HG03097 (cell line): ENCODE measurements around the gene PPHLN1.
"Not testable (repeated sequence)": the region's sequence is repeated elsewhere in the genome, so short reads cannot be mapped to it uniquely, and the experiment has no call there.

Experiments used
- ATAC-seq: cut with Tn5 transposase; IDR thresholded peaks from one replicate; pipeline ENCODE4 v1.9.1; 2021; ENCODE audit not compliant: unreplicated experiment, low FRiP score

PPHLN1 gene

DNA sequence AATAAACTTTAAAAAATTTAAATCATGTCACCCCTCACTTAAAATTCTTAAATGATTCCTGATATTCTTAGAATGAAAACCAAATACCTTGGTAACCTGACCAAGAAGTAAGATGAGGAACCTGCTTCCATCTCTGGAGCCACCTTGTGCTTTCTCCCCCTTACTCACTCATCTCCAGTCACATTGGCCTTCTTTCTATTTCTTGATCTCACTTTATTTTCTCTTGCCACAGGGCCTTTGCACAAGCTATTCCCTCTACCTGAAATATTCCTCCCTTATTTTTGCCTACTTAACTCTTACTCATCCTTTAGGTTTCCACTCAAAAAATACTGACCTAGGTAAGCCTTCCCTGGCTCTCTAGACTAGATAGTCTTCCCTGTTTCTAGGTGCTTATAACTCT is 5.2 kb upstream of the PPHLN1 start:
- ATAC-seq, result no peak

DNA sequence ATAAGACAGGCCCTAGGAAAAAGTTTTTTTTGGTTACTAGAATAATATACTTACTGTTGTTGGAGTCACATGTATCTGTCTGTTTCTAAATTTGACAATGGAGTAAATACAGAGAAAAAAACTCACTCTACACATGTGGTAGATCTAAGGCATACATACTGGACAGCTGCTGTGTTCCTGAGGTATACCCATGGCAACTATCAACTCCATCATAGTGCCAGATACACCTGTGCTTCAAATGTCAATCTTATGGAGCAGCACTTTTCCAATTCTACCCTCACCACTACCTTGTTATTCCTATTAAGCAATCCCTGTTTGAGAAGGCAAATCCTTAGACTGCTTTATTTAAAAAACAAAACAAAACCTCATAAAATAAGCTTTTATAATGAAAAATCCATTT is 3.4 kb upstream of the PPHLN1 start:
- no peak for ATAC-seq

DNA sequence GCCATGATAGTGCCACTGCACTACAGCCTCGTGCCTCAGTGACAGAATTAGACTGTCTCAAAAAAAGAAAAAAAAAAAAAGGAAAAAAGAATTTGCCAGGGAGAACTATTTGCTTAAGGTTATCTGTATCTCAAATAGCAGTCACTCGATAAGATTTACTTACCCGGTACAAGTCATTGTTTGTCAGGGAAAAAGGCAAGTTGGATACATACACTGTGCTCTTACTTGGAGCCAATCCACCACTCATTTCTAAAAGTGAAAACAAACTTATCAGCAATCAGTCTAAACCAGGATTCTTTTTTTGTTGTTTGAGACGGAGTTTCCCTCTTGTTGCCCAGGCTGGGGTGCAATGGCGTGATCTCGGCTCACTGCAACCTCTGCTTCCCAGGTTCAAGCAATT is 2.1 kb upstream of the PPHLN1 start:
- ATAC-seq, result no peak

GRCh38 chr12:42325326-42325652 is 678 bp upstream of the PPHLN1 start:
- no peak for ATAC-seq

DNA sequence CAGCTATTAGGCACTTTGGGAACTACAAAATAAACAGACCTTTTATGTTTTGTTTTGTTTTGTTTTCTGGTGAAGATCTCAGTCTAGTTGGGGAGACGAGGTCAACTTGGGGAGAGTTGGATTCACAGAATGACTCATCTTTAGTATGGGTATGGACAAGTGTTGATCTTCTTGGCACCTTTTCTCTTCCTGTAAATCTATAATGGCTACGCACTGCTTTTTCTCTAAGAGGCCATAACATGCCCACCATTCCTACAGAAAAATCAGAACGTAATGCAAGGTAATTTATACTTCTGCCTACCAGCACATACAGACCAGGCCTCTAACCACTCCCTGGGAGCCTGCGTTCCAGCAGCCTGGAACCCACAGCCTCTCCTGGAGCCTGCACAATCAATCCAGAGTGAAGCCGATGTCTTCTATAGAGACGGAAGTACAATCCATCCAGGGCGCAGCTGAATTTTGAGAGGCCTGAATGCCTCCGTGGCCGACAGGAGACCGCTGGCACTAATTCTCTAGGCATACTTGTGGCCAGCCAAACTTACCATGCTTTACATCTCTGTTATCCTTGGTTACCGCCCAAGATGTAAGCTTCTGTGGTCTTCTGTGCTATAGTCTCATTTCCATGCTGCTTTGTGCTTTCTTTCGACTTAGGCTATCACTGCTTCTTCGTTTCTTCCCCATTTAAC is 717 bp downstream of the PPHLN1 start:
- peak; percentile 28 for ATAC-seq

GRCh38 chr12:42327227-42327590 is 1.2 kb downstream of the PPHLN1 start:
- ATAC-seq, result no peak

GRCh38 chr12:42330097-42330496 is 4.1 kb downstream of the PPHLN1 start:
- ATAC-seq, result not testable (repeated sequence)

DNA sequence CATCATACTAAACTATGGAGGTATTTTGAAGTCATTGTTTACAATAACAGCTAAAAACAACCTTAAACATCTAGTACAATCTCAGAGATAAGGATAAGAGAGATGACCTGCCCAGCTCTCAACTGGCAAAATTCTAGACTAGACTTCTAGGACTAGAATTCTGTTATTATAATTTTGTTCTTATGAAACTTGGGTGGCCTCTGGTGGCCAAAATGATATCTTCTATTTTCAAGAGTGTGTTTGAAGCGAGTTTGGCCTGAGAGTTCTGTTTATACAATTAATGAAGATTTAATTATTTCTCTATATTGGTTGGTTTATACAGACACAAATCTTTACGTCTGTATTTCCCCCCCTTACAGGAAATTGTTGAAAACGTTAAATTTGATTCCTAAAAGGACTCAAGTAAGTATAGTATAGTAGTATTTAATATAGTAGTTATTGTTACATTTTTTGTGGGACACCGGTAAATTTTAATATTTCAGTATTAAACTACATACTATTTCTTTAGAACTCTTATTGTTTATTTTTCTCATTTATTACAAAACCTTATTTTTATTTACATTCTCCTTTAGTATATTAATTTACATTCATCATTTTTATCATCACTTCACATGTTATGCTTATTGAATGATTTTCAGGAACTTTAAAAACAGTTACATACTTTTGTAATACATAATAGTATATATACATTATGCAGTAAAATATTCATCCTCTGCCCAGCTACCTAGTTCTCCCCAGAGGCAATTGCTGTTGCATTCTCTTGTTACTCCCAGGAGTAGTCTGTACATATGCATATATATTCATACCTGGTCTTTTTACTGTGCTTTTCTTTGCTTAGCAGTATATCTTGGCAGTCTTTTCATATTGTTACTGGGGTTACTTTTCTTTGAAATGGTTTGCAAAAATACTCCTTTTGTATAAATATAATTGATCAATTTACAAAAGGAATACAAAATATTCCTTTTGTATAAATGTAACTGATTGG is 6.6 kb downstream of the PPHLN1 start:
- peak; percentile 49 for ATAC-seq

DNA sequence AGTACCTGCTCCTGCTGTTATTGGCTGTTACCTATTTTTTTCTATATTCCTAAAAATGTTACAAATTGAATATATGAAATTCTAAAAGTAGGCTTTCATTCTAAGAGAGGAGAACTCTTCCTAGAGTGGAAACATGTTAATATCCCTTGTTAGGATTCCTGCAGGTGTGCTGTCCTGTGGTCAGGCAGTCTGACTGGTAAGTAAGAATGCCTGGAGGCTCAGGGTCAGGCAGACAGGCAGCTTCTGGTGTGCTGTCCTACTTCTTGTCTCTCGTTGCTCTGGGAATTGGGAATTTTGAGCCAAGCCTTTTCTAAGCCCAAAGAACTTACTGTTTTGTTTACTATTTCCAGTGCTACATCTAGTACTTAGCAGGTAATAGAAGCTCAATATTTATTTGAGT is 10.3 kb downstream of the PPHLN1 start:
- ATAC-seq, result no peak

- ATAC-seq, result no peak
Measured at GRCh38 chr12:42338280-42338679, 12.3 kb downstream of the PPHLN1 start.

GRCh38 chr12:42342028-42342427 is 16.1 kb downstream of the PPHLN1 start:
- ATAC-seq, result no peak

DNA sequence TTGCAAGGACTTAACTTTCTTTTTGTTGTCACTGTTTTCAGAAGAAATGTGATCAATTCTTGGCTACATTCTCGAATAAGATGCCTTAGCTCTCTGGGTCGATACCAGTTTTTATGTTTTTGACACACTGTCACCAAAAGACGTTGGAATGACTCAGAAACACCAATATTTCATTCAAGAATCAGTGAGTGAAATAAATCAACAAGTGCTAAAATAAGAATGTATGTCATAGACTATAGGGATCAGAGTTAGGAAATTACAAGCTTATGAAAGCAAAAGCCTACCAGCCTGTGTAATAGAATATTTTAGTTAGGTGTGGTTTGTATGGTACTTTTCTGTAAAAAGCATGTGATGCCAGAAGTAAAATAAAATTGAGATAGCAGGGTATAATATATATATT is 17.8 kb downstream of the PPHLN1 start:
- no peak for ATAC-seq

DNA sequence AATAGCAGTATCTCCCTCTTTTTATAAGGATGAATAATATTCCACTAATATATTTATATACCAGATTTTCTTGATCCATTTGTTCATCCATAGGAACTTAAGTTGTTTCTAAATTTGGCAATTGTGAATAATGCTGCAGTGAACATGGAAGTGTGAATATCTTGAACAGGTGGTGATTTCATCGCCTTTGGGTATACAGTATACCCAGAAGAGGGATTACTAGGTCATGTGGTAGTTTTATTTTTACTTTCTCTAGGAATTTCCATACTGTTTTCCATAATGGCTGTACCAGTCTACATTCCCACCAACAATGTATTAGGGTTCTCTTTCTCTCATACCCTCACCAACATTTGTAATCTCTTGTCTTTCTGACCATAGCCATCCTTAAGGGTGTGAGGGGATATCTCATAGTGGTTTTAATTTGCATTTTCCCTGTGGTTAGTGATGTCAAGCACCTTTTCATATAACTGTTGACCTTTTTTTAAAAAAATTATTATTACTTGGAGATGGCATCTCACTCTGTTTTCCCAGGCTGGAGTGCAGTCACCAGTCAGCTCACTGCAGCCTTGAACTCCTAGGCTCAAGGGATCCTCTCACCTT is 20.5 kb downstream of the PPHLN1 start:
- ATAC-seq, result no peak

- not testable (repeated sequence) for ATAC-seq
Measured at GRCh38 chr12:42349119-42350020, 23.4 kb downstream of the PPHLN1 start.

DNA sequence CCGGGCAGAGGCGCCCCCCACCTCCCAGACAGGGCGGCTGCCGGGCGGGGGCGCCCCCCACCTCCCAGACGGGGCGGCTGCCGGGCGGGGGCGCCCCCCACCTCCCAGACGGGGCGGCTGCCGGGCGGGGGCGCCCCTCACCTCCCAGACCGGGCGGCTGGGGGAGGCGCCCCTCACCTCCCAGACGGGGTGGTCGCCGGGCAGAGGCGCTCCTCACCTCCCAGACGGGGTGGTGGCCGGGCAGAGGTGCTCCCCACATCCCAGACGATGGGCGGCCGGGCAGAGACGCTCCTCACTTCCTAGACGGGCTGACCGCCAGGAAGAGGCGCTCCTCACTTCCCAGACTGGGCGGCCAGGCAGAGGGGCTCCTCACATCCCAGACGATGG is 24.0 kb downstream of the PPHLN1 start:
- ATAC-seq, result not testable (repeated sequence)

DNA sequence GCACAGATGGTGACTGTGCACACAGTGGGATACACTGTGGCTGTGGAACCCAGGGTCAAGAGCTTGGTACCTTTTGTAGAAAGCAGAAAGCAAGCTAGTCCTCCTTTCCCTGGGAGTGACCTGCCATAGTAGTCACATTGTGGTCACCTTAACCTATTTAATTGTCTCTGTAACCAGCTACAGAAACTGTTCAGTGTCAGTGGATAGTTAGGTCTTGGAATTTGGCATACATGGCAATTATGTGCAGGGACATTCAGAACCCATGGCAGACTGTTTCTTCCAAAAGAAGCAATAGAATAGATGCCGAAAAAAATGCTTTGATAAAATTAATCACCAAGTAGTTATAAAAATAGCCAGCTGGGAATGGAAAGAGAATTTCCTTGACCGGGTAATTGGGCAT is 30.4 kb downstream of the PPHLN1 start:
- no peak for ATAC-seq

DNA sequence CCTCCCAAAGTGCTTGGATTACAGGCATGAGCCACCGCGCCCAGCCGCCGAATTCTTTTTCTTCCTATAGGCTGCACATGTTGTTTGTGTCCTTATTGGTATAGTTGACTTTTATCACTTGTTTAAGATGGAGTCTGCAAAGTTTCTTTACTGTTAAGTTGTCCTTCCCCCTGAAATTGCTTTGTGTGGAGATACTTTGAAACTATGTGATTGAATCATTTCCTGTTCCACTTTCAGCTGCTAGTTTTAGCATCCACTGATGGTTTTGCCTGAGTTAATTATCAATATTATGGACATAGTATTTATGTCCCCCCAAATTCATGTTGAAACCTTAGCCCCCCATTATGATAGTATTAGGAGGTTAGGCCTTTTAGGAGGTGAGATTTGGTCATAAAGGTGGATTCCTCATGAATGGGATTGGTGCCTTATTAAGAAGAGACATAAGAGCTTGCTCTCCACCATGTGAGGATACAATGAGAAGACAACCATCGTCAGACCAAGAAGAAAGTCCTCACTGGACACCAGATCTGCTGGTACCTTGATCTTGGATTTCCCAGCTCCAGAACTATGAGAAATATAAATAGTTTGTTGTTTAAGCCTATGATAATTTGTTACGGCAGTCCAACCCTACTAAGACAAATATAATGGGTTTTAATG is 34.9 kb downstream of the PPHLN1 start:
- ATAC-seq, result peak; percentile 83

DNA sequence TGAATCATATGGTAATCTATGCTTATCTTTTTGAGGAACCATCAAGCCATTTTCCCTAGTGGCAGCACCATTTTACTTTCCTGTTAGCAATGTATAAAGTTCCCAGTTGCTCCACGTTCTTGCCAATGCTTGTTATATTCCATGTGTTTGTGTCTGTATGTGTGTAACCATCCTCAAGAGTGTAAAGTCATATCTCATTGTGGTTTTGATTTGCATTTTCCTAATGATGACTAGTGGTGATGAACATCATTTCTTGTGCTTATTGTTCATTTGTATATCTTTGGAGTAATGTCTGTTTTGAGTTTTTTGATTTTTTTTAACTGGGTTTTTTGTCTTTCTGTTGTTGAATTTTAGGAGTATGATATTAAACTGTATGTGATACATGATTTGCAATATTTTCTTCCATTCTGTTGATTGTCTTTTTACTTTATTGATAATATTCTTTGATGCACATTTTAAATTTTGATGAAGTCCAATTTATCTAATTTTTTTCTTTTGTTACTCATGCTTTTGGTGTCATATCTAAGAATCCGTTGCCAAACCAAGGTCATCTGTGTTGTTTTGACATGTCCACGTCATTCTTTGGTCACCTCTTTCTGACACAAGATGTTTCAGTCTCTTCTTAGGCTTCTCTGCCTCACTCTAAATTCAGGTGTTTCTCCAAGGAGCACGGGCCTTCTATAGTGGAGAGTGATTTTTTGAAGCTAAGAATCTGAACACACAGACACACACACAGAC is 36.1 kb downstream of the PPHLN1 start:
- ATAC-seq, result no peak

- no peak for ATAC-seq
Measured at GRCh38 chr12:42362647-42363260, 36.8 kb downstream of the PPHLN1 start.
